OCI-LY7 (cell line): ENCODE results near the gene DDX11. TPM values are rescaled to one million over a fixed set of nuclear protein-coding genes. Genes with fewer than 3 reads are reported as not detected.
"Not testable (repeated sequence)": the region's sequence is repeated elsewhere in the genome, so short reads cannot be mapped to it uniquely, and the experiment has no call there.

ENCODE experiments used
- BruUV-seq: library from RNA; stranded (reverse); fragments of 400-500 nt; replicated peaks from 2 replicates; lab custom pipeline; 2021; lab: Mats Ljungman, UMichigan
- CTCF ChIA-PET: fragments of 300-600 bp; sonication (Branson Sonifier 250); formaldehyde crosslinking; loops from one replicate; lab custom pipeline; 2022; ENCODE audit warnings: antibody characterized with exemption; ENCODE audit not compliant: unreplicated experiment; lab: Charles Lee
- POLR2A ChIA-PET: fragments of 300-600 bp; sonication (Branson Sonifier 250); formaldehyde crosslinking; loops from one replicate; lab custom pipeline; 2022; ENCODE audit warnings: antibody characterized with exemption; lab: Charles Lee
- DNase-seq: peaks from one replicate; pipeline ENCODE4 v3.0.0-alpha.2; 2015; ENCODE audit warnings: low spot score
- H2AFZ ChIP-seq: fragments of 200-600 bp; sonication (generic), shearing (Covaris generic); 2 replicates; pipeline ENCODE4 v1.6.1; 2014; ENCODE audit warnings: mild to moderate bottlenecking, antibody characterized with exemption, low read length, moderate library complexity
- H3K27ac ChIP-seq: fragments of 200-600 bp; sonication (generic); 2 replicates; pipeline ENCODE4 v1.5.1; 2014; ENCODE audit warnings: mixed run types, low read depth, mild to moderate bottlenecking, moderate library complexity, low read length, inconsistent platforms; ENCODE audit not compliant: poor library complexity, severe bottlenecking
- H3K36me3 ChIP-seq: fragments of 200-600 bp; sonication (generic); 2 replicates; pipeline ENCODE4 v1.6.1; 2014; ENCODE audit warnings: mild to moderate bottlenecking, antibody characterized with exemption, low read length, moderate library complexity, mixed read lengths; ENCODE audit not compliant: insufficient read depth
- H3K4me1 ChIP-seq: fragments of 200-600 bp; sonication (generic); 2 replicates; pipeline ENCODE4 v1.5.1; 2014; ENCODE audit warnings: mild to moderate bottlenecking, low read length; ENCODE audit not compliant: insufficient read depth, poor library complexity, severe bottlenecking
- H3K4me2 ChIP-seq: fragments of 200-600 bp; sonication (generic); 2 replicates; pipeline ENCODE4 v1.6.1; 2014; ENCODE audit warnings: mild to moderate bottlenecking, low read length
- H3K4me3 ChIP-seq: fragments of 200-600 bp; sonication (generic); 2 replicates; pipeline ENCODE4 v1.5.1; 2014; ENCODE audit warnings: mild to moderate bottlenecking, low read depth, low read length; ENCODE audit not compliant: poor library complexity, severe bottlenecking
- H3K79me2 ChIP-seq: fragments of 200-600 bp; sonication (generic); 2 replicates; pipeline ENCODE4 v1.6.1; 2016; ENCODE audit warnings: low read depth, mild to moderate bottlenecking, low read length, moderate library complexity, mixed read lengths; ENCODE audit not compliant: insufficient read depth
- H3K9me2 ChIP-seq: fragments of 200-600 bp; sonication (generic); 2 replicates; pipeline ENCODE4 v1.6.1; 2016; ENCODE audit warnings: mild to moderate bottlenecking, low read length, mixed read lengths; ENCODE audit not compliant: insufficient read depth
- H3K9me3 ChIP-seq: fragments of 200-600 bp; sonication (generic); 2 replicates; pipeline ENCODE4 v1.6.1; 2014; ENCODE audit warnings: mild to moderate bottlenecking, mixed run types, low read length, mixed read lengths
- H4K20me1 ChIP-seq: fragments of 200-600 bp; sonication (generic); 2 replicates; pipeline ENCODE4 v1.6.1; 2014; ENCODE audit warnings: mild to moderate bottlenecking, antibody characterized with exemption, low read length, moderate library complexity, mixed read lengths; ENCODE audit not compliant: insufficient read depth
- CTCF ChIP-seq: fragments of 200-600 bp; sonication (generic); conservative IDR thresholded peaks from 2 replicates; pipeline ENCODE4 v1.5.1; 2014; ENCODE audit warnings: mild to moderate bottlenecking, antibody characterized with exemption, low read length, moderate library complexity, mixed read lengths
- EZH2phosphoT487 ChIP-seq: fragments of 200-600 bp; sonication (generic); IDR thresholded peaks from 2 replicates; pipeline ENCODE4 v1.6.1; 2018; ENCODE audit warnings: low read depth, borderline replicate concordance, mild to moderate bottlenecking, mixed run types, antibody characterized with exemption, low read length, moderate library complexity, mixed read lengths
- intact Hi-C: fragments of 100-400 bp; cut with micrococcal nuclease; formaldehyde crosslinking; loops from one replicate; pipeline ENCODE4 v1.10.0; 2022; ENCODE audit not compliant: unreplicated experiment
- total RNA-seq, 2 experiments: library from RNA; depleted of rRNA in 1 of 2; stranded (reverse); fragments of >200 nt in 1 of 2; shearing (Covaris generic) in 1 of 2; gene quantifications; 2 replicates each; pipeline ENCODE4 v1.2.3, GENCODE V29; 2014 to 2022

DDX11 gene
- total RNA-seq, 2 experiments from 2014 or later, result 189 to 262 TPM

- BruUV-seq, result no TSS peak
- Histone ChIP-seq H4K20me1 (no peaks in the 10 kb centered on the region), H3K36me3 (peaks cover 16% of the 10 kb centered on the region), H3K4me3 (no peak overlapping the region), H2AFZ (no peak overlapping the region), H3K4me2 (no peak overlapping the region), H3K79me2 (no peaks in the 10 kb centered on the region), H3K9me3 (no peaks in the 10 kb centered on the region), H3K4me1 (peaks cover 7% of the 10 kb centered on the region), H3K9me2 (no peaks in the 10 kb centered on the region), H3K27ac (no peak overlapping the region)
- ChIA-PET CTCF (no interaction called here), POLR2A (no interaction called here)
- intact Hi-C loops, result no loop called here
- no peak for DNase-seq
- TF ChIP-seq EZH2phosphoT487 (no peak), CTCF (no peak)
Observed at GRCh38 chr12:31105668-31106067, 32.0 kb downstream of the DDX11 start.

GRCh38 chr12:31106101-31106803 lies 32.6 kb downstream of the DDX11 start:
- Histone ChIP-seq H3K9me2 (no peaks in the 10 kb centered on the region), H3K27ac (no peak overlapping the region), H3K4me1 (peaks cover 1% of the 10 kb centered on the region), H4K20me1 (no peaks in the 10 kb centered on the region), H3K4me2 (no peak overlapping the region), H3K4me3 (no peak overlapping the region), H2AFZ (no peak overlapping the region), H3K79me2 (no peaks in the 10 kb centered on the region), H3K9me3 (no peaks in the 10 kb centered on the region), H3K36me3 (peaks cover 12% of the 10 kb centered on the region)
- no TSS peak for BruUV-seq
- CTCF ChIA-PET, result no interaction called here
- intact Hi-C loops, result no loop called here
- DNase-seq, result no peak
- POLR2A ChIA-PET, result no interaction called here
- TF ChIP-seq CTCF, result no peak
- no peak for TF ChIP-seq EZH2phosphoT487

GRCh38 chr12:31109773-31110172 lies 36.1 kb downstream of the DDX11 start:
- H3K36me3 ChIP-seq, H3K9me3 ChIP-seq, H4K20me1 ChIP-seq, H3K4me3 ChIP-seq, DNase-seq, H3K4me1 ChIP-seq, BruUV-seq, H2AFZ ChIP-seq, H3K79me2 ChIP-seq, H3K9me2 ChIP-seq, H3K4me2 ChIP-seq, intact Hi-C loops, H3K27ac ChIP-seq, CTCF ChIA-PET, POLR2A ChIA-PET: not testable (repeated sequence)

GRCh38 chr12:31110263-31110662 lies 36.6 kb downstream of the DDX11 start:
- H3K4me1 ChIP-seq, POLR2A ChIA-PET, H3K36me3 ChIP-seq, BruUV-seq, H3K9me3 ChIP-seq, H4K20me1 ChIP-seq, H3K79me2 ChIP-seq, DNase-seq, H2AFZ ChIP-seq, H3K9me2 ChIP-seq, H3K4me2 ChIP-seq, intact Hi-C loops, H3K4me3 ChIP-seq, CTCF ChIA-PET, H3K27ac ChIP-seq: not testable (repeated sequence)

- H3K9me2 ChIP-seq, DNase-seq, intact Hi-C loops, H3K4me2 ChIP-seq, H4K20me1 ChIP-seq, BruUV-seq, H3K79me2 ChIP-seq, H2AFZ ChIP-seq, H3K9me3 ChIP-seq, H3K36me3 ChIP-seq, H3K4me1 ChIP-seq, H3K27ac ChIP-seq, H3K4me3 ChIP-seq, POLR2A ChIA-PET, CTCF ChIA-PET: not testable (repeated sequence)
Observed at GRCh38 chr12:31115092-31115601, 41.5 kb downstream of the DDX11 start.
